Gastroesophageal sphincter (tissue), 4 donors: ENCODE data around the gene TRAM2. TPM values are rescaled to one million over a fixed set of nuclear protein-coding genes. Genes with fewer than 3 reads are reported as not detected.

ENCODE experiments used
- ATAC-seq: fragments of 150-250 bp; one replicate; pipeline ENCODE4 v1.9.1; 2016; ENCODE audit warnings: mild to moderate bottlenecking, moderate library complexity
- H3K27ac ChIP-seq, 4 donors: fragments of 200-600 bp; sonication (generic) in 3 of 4; 1 replicate in 3 of 4; 2 replicates in 1 of 4; pipeline ENCODE4 v1.5.1; 2016 to 2019
- H3K27me3 ChIP-seq: fragments of 200-600 bp; sonication (generic); one replicate; pipeline ENCODE4 v1.5.1; 2019
- H3K36me3 ChIP-seq, 2 donors: fragments of 200-600 bp; sonication (generic); one replicate each; pipeline ENCODE4 v1.5.1; 2019; ENCODE audit warnings: control low read depth in 1 of 2
- H3K4me1 ChIP-seq, 3 donors: fragments of 200-600 bp; sonication (generic); 1 replicate in 2 of 3; 2 replicates in 1 of 3; pipeline ENCODE4 v1.5.1; 2016 to 2019; ENCODE audit warnings: control low read depth in 2 of 3
- H3K4me3 ChIP-seq, 2 donors: fragments of 200-600 bp; sonication (generic); one replicate each; pipeline ENCODE4 v1.5.1; 2019; ENCODE audit warnings: mild to moderate bottlenecking in 1 of 2, moderate library complexity in 1 of 2
- H3K9me3 ChIP-seq, 3 donors: fragments of 200-600 bp; sonication (generic); one replicate each; pipeline ENCODE4 v1.5.1; 2017 to 2019; ENCODE audit warnings: control low read depth in 2 of 3
- EP300 ChIP-seq: sonication (generic); formaldehyde crosslinking; IDR thresholded peaks from one replicate; pipeline ENCODE4 v1.6.1; 2017; ENCODE audit warnings: antibody characterized with exemption, mild to moderate bottlenecking
- POLR2A ChIP-seq, 2 donors: fragments of 450-650 bp; IDR thresholded peaks; one replicate each; pipeline ENCODE4 v1.6.1; 2017; ENCODE audit warnings: antibody characterized with exemption in 2 of 2, mild to moderate bottlenecking in 2 of 2, moderate library complexity in 1 of 2
- POLR2AphosphoS5 ChIP-seq: sonication (generic); formaldehyde crosslinking; IDR thresholded peaks from one replicate; pipeline ENCODE4 v1.6.1; 2017; ENCODE audit warnings: antibody characterized with exemption
- WGBS, 2 donors: methylation state at CpG; one replicate each; pipeline ENCODE4 v1.1.5; 2018; ENCODE audit warnings: low coverage in 1 of 2; 5-methylcytosine and 5-hydroxymethylcytosine counted together
- total RNA-seq, 4 donors: library from RNA; depleted of rRNA; stranded (reverse); fragments of >200 nt; gene quantifications; one replicate each; pipeline ENCODE4 v1.1.0, GENCODE V29; 2016
- TF ChIP-seq, protein P1 (sequence below), 4 experiments: fragments of 200-600 bp in 2 of 4; fragments of 450-650 bp in 2 of 4; sonication (generic) in 1 of 4; IDR thresholded peaks; one replicate each; pipeline ENCODE4 v1.5.1; 2017 to 2019; ENCODE audit warnings: antibody characterized with exemption in 4 of 4, mild to moderate bottlenecking in 2 of 4, moderate library complexity in 2 of 4

Gene TRAM2
- total RNA-seq, 4 donors from 2014 or later: 16.7 to 34.2 (median 25.0) TPM

DNA sequence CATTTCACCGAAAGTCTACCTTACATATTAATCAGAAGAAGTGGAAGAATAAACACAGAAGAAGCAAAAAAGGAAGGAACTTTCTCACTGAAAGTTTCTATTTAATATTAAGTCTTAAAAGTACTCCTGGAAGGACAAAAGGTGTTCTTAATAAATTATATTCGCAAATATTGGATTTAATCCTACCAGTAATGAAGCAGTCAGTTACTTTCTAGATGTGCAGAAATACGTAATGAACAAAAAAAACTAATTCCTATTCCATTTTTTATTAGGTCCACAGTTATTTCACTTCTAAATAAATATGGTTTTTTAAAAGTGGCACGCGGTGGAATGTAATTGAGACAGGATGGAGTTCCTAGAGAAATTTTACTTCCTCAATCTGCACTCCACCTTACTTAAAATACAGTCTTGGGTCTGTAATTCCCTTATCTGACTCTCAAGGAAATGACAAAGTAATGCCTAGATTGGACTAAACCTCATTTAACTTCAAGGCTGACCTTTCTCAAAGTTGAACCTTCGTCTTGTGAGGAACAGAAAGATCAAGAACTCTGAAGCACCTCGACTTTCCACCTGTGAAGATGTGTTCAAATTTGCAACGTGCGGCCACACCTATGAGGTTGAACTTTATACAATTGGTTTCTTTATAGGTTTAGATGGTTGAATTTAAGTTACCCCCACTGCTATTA lies 1.1 kb upstream of the TRAM2 start:
- no peaks in the 10 kb centered on the region for H3K9me3 ChIP-seq
- H3K27ac ChIP-seq: peak overlapping the region; percentile 95 to 100 (median 98)
- 45 to 61% methylated on average over 9 of the region's 9 CpGs for WGBS, 2 donors
- H3K27me3 ChIP-seq: no peaks in the 10 kb centered on the region
- H3K36me3 ChIP-seq: peaks cover 0 to 11% of the 10 kb centered on the region in 2 donors
- H3K4me3 ChIP-seq: peak overlapping the region; percentile 66 to 84
- no peak for ATAC-seq
- peaks cover 13 to 48% (median 18%) of the 10 kb centered on the region in 3 donors for H3K4me1 ChIP-seq
- no peak for TF ChIP-seq EP300
- TF ChIP-seq, protein P1, sequence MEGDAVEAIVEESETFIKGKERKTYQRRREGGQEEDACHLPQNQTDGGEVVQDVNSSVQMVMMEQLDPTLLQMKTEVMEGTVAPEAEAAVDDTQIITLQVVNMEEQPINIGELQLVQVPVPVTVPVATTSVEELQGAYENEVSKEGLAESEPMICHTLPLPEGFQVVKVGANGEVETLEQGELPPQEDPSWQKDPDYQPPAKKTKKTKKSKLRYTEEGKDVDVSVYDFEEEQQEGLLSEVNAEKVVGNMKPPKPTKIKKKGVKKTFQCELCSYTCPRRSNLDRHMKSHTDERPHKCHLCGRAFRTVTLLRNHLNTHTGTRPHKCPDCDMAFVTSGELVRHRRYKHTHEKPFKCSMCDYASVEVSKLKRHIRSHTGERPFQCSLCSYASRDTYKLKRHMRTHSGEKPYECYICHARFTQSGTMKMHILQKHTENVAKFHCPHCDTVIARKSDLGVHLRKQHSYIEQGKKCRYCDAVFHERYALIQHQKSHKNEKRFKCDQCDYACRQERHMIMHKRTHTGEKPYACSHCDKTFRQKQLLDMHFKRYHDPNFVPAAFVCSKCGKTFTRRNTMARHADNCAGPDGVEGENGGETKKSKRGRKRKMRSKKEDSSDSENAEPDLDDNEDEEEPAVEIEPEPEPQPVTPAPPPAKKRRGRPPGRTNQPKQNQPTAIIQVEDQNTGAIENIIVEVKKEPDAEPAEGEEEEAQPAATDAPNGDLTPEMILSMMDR (IDR thresholded peaks at IDR 0.05): no peak
- TF ChIP-seq POLR2A (IDR thresholded peaks at IDR 0.05): no peak
- no peak for TF ChIP-seq POLR2AphosphoS5

DNA sequence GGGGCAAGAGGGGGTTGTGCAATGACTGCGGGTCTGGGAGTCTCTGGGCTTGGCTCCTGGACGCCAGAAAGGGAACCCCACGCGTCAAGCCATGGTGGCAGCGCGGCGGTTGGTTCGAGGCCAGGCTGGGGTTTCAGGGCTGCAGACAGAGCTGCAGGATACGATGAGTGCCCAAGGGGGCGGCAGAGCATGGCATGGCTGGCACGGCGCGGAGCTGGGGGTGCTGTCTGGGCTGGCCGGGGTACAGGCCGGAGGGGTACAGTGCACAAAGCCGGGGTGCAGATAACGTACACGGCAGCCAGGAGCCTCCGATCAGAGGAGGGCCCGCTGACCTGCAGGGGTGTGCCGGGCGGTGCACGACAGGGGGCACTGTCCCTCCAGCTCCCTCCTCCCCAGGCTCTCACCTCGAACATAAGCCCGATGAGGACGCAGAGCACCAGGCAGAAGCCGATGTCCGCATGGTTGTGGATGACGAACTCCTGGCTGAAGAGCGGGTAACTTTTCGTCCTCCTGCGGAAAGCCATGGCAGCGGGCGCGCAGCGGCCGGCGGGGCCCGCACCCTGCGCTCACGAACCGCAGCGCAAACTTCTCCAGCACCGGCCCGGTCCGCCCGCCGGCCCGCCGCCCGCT lies 353 bp downstream of the TRAM2 start:
- Histone ChIP-seq H3K27ac (peak overlapping the region; percentile 10 to 100 (median 97)), H3K27me3 (no peaks in the 10 kb centered on the region), H3K36me3 (no peaks in the 10 kb centered on the region), H3K4me3 (peak overlapping the region; percentile 42 to 66), H3K4me1 (peaks cover 14 to 62% (median 23%) of the 10 kb centered on the region in 3 donors), H3K9me3 (no peaks in the 10 kb centered on the region)
- TF ChIP-seq, protein P1 (IDR thresholded peaks at IDR 0.05): peak in 3 of 4 experiments; percentile 46 to 80 (median 58)
- TF ChIP-seq POLR2A (IDR thresholded peaks at IDR 0.05) (peak in 1 of 2 donors; percentile 31), EP300 (no peak), POLR2AphosphoS5 (peak; percentile 16)
- WGBS, 2 donors: 0% methylated on average over 3 of the region's 51 CpGs
- ATAC-seq: peak; percentile 76

DNA sequence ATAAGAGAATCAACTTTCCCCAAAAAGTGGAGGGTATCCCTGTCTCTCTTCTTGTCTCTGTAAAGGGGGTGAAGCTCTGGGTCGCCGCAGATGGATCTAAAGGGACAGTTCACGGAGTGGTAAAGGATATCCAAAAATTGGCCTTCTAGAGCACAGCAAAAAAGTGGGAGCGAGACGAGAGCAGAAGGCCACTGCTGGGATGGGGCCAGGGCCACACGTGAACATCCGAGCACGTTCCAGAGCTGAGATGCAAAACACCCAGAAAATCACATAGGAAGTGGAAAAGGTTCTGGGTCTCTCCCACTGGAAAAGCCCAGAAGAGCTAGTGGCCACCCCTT lies 837 bp downstream of the TRAM2 start:
- no peaks in the 10 kb centered on the region for H3K9me3 ChIP-seq
- no peaks in the 10 kb centered on the region for H3K36me3 ChIP-seq
- H3K27me3 ChIP-seq: no peaks in the 10 kb centered on the region
- H3K4me3 ChIP-seq: peak overlapping the region; percentile 42 to 66
- peaks cover 16 to 67% (median 28%) of the 10 kb centered on the region in 3 donors for H3K4me1 ChIP-seq
- H3K27ac ChIP-seq: peak overlapping the region; percentile 10 to 100 (median 97)
- no peak for ATAC-seq
- WGBS, 2 donors: 0 to 4% methylated on average over 4 to 5 of the region's 8 CpGs
- TF ChIP-seq EP300: no peak
- TF ChIP-seq POLR2AphosphoS5: no peak
- TF ChIP-seq, protein P1 (IDR thresholded peaks at IDR 0.05): no peak
- no peak for TF ChIP-seq POLR2A (IDR thresholded peaks at IDR 0.05)

DNA sequence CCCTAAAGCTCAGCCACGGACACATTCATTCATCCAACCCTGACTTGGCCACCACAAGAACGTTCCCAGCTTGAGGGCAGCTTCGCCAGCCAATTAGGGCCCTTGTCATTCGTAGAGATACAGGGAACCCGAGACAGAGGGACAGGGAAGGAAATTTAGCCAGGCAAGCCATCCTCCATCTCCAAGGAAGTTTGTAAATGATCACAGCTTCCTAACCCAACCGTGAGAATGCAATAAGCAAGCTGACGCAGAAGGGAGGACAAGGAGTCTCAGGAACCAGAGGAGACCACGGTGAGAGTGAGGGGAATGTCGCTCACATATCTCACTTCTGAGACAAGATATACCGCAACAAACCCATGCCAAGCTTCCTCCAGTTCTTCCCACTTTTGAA lies 1.4 kb downstream of the TRAM2 start:
- peak overlapping the region; percentile 42 to 66 for H3K4me3 ChIP-seq
- H3K36me3 ChIP-seq: no peaks in the 10 kb centered on the region
- no peaks in the 10 kb centered on the region for H3K27me3 ChIP-seq
- H3K9me3 ChIP-seq: no peaks in the 10 kb centered on the region
- WGBS, 2 donors: 6 to 21% methylated on average over 3 to 10 of the region's 10 CpGs
- TF ChIP-seq POLR2A (IDR thresholded peaks at IDR 0.05) (no peak), EP300 (no peak), POLR2AphosphoS5 (no peak)
- TF ChIP-seq, protein P1 (IDR thresholded peaks at IDR 0.05): no peak
- H3K4me1 ChIP-seq: peaks cover 21 to 72% (median 33%) of the 10 kb centered on the region in 3 donors
- peak overlapping the region; percentile 10 to 100 (median 97) for H3K27ac ChIP-seq
- ATAC-seq: no peak
